ENCODE measurements around the gene MRPL27. TPM values are rescaled to one million over a fixed set of nuclear protein-coding genes. Genes with fewer than 3 reads are reported as not detected.
"Not testable (repeated sequence)": the region's sequence is repeated elsewhere in the genome, so short reads cannot be mapped to it uniquely, and the experiment has no call there.

Gene MRPL27
- polyA plus RNA-seq, 1 donor from 2014 or later: 118 TPM

GRCh38 chr17:50421308-50422051 is 48.5 kb upstream of the MRPL27 start:
- Histone ChIP-seq H3F3A (ENCODE audit: insufficient read depth, low read length, poor library complexity, severe bottlenecking) (no peaks in the 10 kb centered on the region), H4K20me1 (ENCODE audit: insufficient read depth) (no peaks in the 10 kb centered on the region), H3K36me3 (ENCODE audit: insufficient read depth, low read length) (no peaks in the 10 kb centered on the region), H3K4me2 (ENCODE audit: low read length) (no peak overlapping the region), H3K9ac (ENCODE audit: low read length) (no peak overlapping the region), H3K27me3 (ENCODE audit: insufficient read depth, low read depth, low read length) (peaks cover 7% of the 10 kb centered on the region), H3K79me2 (replicated peaks; ENCODE audit: insufficient read depth, low read length) (no peaks in the 10 kb centered on the region), H3K27ac (ENCODE audit: low read length) (no peak overlapping the region), H3K9me3 (ENCODE audit: low read length) (no peaks in the 10 kb centered on the region), H2AFZ (ENCODE audit: low read depth, low read length) (no peak overlapping the region), H3K4me3 (ENCODE audit: low read length) (no peak overlapping the region), H3K9me2 (ENCODE audit: insufficient read depth, low read length) (no peaks in the 10 kb centered on the region)
- TF ChIP-seq EP300 (conservative IDR thresholded peaks at IDR 0.05; ENCODE audit: poor library complexity, severe bottlenecking) (no peak), MXI1 (conservative IDR thresholded peaks at IDR 0.05; ENCODE audit: poor library complexity, severe bottlenecking) (no peak), POLR2AphosphoS5 (IDR thresholded peaks at IDR 0.05) (no peak), TAF1 (IDR thresholded peaks at IDR 0.05; ENCODE audit: low read depth) (no peak)

- Histone ChIP-seq H4K20me1 (ENCODE audit: insufficient read depth) (no peaks in the 10 kb centered on the region), H3F3A (ENCODE audit: insufficient read depth, low read length, poor library complexity, severe bottlenecking) (no peaks in the 10 kb centered on the region), H3K9me2 (ENCODE audit: insufficient read depth, low read length) (no peaks in the 10 kb centered on the region), H3K36me3 (ENCODE audit: insufficient read depth, low read length) (no peaks in the 10 kb centered on the region), H3K9ac (ENCODE audit: low read length) (no peak overlapping the region), H3K27ac (ENCODE audit: low read length) (no peak overlapping the region), H3K27me3 (ENCODE audit: insufficient read depth, low read depth, low read length) (peaks cover under 1% of the 10 kb centered on the region), H3K79me2 (replicated peaks; ENCODE audit: insufficient read depth, low read length) (no peaks in the 10 kb centered on the region), H3K4me2 (ENCODE audit: low read length) (no peak overlapping the region), H3K4me3 (ENCODE audit: low read length) (no peak overlapping the region), H3K9me3 (ENCODE audit: low read length) (no peaks in the 10 kb centered on the region), H2AFZ (ENCODE audit: low read depth, low read length) (no peak overlapping the region)
- no peak for TF ChIP-seq SMC3 (conservative IDR thresholded peaks at IDR 0.05; ENCODE audit: poor library complexity)
These were observed 47.6 kb upstream of the MRPL27 start for GRCh38 chr17:50420419-50421112.

- H3K9me3 ChIP-seq (ENCODE audit: low read length); H2AFZ ChIP-seq (ENCODE audit: low read depth, low read length); H3K27ac ChIP-seq (ENCODE audit: low read length); H3K9me2 ChIP-seq (ENCODE audit: insufficient read depth, low read length); H3F3A ChIP-seq (ENCODE audit: insufficient read depth, low read length, poor library complexity, severe bottlenecking); H3K4me2 ChIP-seq (ENCODE audit: low read length); H3K4me3 ChIP-seq (ENCODE audit: low read length); H3K79me2 ChIP-seq (replicated peaks; ENCODE audit: insufficient read depth, low read length); H4K20me1 ChIP-seq (ENCODE audit: insufficient read depth); H3K27me3 ChIP-seq (ENCODE audit: insufficient read depth, low read depth, low read length); H3K36me3 ChIP-seq (ENCODE audit: insufficient read depth, low read length); H3K9ac ChIP-seq (ENCODE audit: low read length): not testable (repeated sequence)
These were observed 46.6 kb upstream of the MRPL27 start for GRCh38 chr17:50419577-50419976.

GRCh38 chr17:50414808-50415207 is 41.8 kb upstream of the MRPL27 start:
- Histone ChIP-seq H3K79me2 (replicated peaks; ENCODE audit: insufficient read depth, low read length) (no peaks in the 10 kb centered on the region), H3K4me2 (ENCODE audit: low read length) (no peak overlapping the region)

More at GRCh38 chr17:50414808-50415207, 41.8 kb upstream of the MRPL27 start:
- no peaks in the 10 kb centered on the region for H3K9me3 ChIP-seq (ENCODE audit: low read length)
- no peaks in the 10 kb centered on the region for H4K20me1 ChIP-seq (ENCODE audit: insufficient read depth)
- H2AFZ ChIP-seq (ENCODE audit: low read depth, low read length): no peak overlapping the region
- H3F3A ChIP-seq (ENCODE audit: insufficient read depth, low read length, poor library complexity, severe bottlenecking): no peaks in the 10 kb centered on the region
- H3K36me3 ChIP-seq (ENCODE audit: insufficient read depth, low read length): no peaks in the 10 kb centered on the region
- no peak overlapping the region for H3K4me3 ChIP-seq (ENCODE audit: low read length)
- H3K27me3 ChIP-seq (ENCODE audit: insufficient read depth, low read depth, low read length): no peaks in the 10 kb centered on the region
- no peaks in the 10 kb centered on the region for H3K9me2 ChIP-seq (ENCODE audit: insufficient read depth, low read length)
- no peak for TF ChIP-seq TAF1 (IDR thresholded peaks at IDR 0.05; ENCODE audit: low read depth)
- no peak for TF ChIP-seq REST (IDR thresholded peaks at IDR 0.05; ENCODE audit: borderline replicate concordance)
- TF ChIP-seq CTCF (IDR thresholded peaks at IDR 0.05; ENCODE audit: poor library complexity, severe bottlenecking): no peak
- no peak for TF ChIP-seq MXI1 (conservative IDR thresholded peaks at IDR 0.05; ENCODE audit: poor library complexity, severe bottlenecking)
- no peak for TF ChIP-seq RAD21 (conservative IDR thresholded peaks at IDR 0.05)
- TF ChIP-seq EP300 (conservative IDR thresholded peaks at IDR 0.05; ENCODE audit: poor library complexity, severe bottlenecking): no peak
- TF ChIP-seq SMC3 (conservative IDR thresholded peaks at IDR 0.05; ENCODE audit: poor library complexity): no peak
- no peak for TF ChIP-seq POLR2AphosphoS5 (IDR thresholded peaks at IDR 0.05)
- TF ChIP-seq EZH2 (IDR thresholded peaks at IDR 0.05; ENCODE audit: borderline replicate concordance, insufficient read depth, low read length, poor library complexity, severe bottlenecking): no peak
- no peak overlapping the region for H3K9ac ChIP-seq (ENCODE audit: low read length)
- no peak overlapping the region for H3K27ac ChIP-seq (ENCODE audit: low read length)
